ENCODE results near the gene MIA. TPM values are rescaled to one million over a fixed set of nuclear protein-coding genes. Genes with fewer than 3 reads are reported as not detected.
"Not testable (repeated sequence)": the region's sequence is repeated elsewhere in the genome, so short reads cannot be mapped to it uniquely, and the experiment has no call there.

The MIA gene
- total RNA-seq, 4 donors from 2014 or later = 2.8 TPM; not detected in 3

DNA sequence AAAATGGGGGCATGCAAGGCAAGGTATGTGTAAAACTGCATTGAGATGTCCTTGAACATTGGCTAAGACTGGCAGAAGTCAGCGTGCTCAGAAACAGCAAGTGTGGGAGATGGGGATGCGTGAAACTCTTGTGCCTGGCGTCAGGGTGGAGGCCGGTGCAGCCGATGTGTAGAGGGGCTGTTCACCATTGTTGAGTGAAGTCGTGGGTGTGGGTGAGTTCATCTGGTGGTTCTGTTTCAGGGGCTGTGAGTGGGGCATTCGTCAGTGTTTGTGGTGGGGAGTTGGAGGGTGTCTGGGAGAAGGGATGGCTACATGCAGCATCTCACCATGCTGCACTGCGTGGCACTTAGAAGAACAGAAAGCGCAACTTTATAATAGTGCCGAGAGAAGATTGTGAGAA is 11.4 kb upstream of the MIA start:
- DNase-seq = no peak
- Histone ChIP-seq H3K36me3 (no peaks in the 10 kb centered on the region), H3K27me3 (no peaks in the 10 kb centered on the region)

DNA sequence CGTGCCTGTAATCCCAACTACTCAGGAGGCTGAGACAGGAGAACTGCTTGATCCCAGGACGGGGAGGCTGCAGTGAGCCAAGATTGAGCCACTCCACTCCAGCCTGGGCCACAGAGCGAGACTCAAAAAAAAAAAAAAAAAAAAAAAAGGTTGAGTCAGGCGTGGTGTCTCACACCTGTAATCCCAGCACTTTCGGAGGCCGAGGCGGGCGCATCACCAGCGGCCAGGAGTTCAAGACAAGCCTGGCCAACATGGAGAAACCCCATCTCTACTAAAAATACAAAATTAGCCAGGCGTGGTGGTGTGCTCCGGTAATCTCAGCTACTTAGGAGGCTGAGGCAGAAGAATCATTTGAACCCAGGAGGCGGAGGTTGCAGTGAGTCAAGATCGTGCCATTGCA is 8.9 kb upstream of the MIA start:
- intact Hi-C loops (cut with DNase I; ENCODE audit: low total_unique reads); H3K27ac ChIP-seq; DNase-seq; H3K36me3 ChIP-seq; H3K27me3 ChIP-seq; H3K4me3 ChIP-seq; H3K9me3 ChIP-seq; H3K4me1 ChIP-seq: not testable (repeated sequence)

More for the DNA sequence above, 11.4 kb upstream of the MIA start:
- no peak for TF ChIP-seq POLR2A (IDR thresholded peaks at IDR 0.05)
- TF ChIP-seq, protein P1, sequence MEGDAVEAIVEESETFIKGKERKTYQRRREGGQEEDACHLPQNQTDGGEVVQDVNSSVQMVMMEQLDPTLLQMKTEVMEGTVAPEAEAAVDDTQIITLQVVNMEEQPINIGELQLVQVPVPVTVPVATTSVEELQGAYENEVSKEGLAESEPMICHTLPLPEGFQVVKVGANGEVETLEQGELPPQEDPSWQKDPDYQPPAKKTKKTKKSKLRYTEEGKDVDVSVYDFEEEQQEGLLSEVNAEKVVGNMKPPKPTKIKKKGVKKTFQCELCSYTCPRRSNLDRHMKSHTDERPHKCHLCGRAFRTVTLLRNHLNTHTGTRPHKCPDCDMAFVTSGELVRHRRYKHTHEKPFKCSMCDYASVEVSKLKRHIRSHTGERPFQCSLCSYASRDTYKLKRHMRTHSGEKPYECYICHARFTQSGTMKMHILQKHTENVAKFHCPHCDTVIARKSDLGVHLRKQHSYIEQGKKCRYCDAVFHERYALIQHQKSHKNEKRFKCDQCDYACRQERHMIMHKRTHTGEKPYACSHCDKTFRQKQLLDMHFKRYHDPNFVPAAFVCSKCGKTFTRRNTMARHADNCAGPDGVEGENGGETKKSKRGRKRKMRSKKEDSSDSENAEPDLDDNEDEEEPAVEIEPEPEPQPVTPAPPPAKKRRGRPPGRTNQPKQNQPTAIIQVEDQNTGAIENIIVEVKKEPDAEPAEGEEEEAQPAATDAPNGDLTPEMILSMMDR (IDR thresholded peaks at IDR 0.05) = no peak
- no peak overlapping the region for H3K4me3 ChIP-seq
- no peak overlapping the region for H3K27ac ChIP-seq
- no peaks in the 10 kb centered on the region for H3K9me3 ChIP-seq
- intact Hi-C loops (cut with DNase I; ENCODE audit: low total_unique reads) = no loop called here
- H3K4me1 ChIP-seq = no peaks in the 10 kb centered on the region

DNA sequence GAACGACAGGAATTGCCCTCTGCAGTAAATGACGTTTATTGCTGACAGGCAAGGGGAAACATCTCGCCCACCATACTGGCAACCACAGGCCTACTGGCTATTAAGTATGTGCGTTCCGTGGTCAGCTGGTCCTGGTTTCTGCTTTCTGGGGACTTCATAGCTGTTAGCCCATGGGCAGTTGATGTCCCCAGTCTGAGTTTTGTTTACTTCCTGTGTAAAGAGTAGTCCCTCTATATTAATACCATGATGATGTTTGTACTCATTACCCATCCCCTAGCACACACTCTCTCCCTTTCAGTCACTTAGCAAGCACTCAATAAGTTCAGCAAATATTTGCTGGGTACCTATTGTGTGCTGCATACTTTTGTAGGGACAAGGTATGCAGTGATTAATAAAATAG is 6.5 kb upstream of the MIA start:
- no peaks in the 10 kb centered on the region for H3K27me3 ChIP-seq
- H3K4me1 ChIP-seq = no peaks in the 10 kb centered on the region
- H3K9me3 ChIP-seq = no peaks in the 10 kb centered on the region
- DNase-seq = no peak
- H3K27ac ChIP-seq = no peak overlapping the region
- intact Hi-C loops (cut with DNase I; ENCODE audit: low total_unique reads) = no loop called here
- no peaks in the 10 kb centered on the region for H3K36me3 ChIP-seq
- no peak overlapping the region for H3K4me3 ChIP-seq
- no peak for TF ChIP-seq POLR2A (IDR thresholded peaks at IDR 0.05)
- TF ChIP-seq, protein P1 (IDR thresholded peaks at IDR 0.05) = no peak

DNA sequence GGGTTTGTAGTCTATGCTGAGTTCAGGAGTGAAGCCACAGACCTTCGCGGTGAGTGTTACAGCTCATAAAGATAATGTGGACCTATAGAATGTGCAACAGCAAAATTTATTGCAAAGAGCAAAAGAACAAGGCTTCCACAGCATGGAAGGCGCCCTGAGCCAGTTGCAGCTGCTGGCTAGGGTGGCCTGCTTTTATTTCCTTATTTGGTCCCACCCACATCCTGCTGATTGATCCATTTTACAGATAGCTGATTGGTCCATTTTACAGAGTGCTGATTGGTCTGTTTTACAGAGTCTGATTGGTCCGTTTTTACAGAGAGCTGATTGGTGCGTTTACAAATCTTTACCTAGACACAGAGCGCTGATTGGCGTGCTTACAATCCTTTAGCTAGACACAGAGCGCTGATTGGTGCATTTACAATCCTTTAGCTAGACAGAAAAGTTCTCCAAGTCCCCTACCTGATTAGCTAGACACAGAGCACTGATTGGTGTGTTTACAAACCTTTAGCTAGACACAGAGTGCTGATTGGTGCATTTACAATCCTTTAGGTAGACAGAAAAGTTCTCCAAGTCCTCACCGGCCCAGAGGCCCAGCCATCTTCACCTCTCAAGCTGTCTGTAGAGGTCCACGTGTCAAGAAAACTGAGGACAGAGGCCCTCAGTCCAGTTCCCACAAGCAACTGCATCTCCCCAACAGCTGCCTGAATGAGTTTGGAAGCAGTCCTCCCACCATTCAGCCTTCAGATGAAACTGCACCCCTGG is 4.0 kb upstream of the MIA start:
- H3K27ac ChIP-seq; H3K36me3 ChIP-seq; H3K27me3 ChIP-seq; intact Hi-C loops (cut with DNase I; ENCODE audit: low total_unique reads); H3K4me1 ChIP-seq; H3K9me3 ChIP-seq; H3K4me3 ChIP-seq; DNase-seq: not testable (repeated sequence)

DNA sequence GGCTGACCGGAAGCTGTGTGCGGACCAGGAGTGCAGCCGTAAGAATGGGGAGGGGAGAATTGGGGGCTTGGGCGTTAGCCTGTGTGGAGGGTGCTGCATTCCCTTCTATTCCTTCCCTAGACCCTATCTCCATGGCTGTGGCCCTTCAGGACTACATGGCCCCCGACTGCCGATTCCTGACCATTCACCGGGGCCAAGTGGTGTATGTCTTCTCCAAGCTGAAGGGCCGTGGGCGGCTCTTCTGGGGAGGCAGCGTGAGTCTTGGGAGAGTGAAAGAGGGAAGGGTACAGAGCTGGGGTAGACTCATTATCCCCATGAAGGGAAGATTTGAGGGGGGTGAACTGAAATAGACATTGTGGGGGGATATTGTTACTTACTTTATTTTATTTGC is 306 bp downstream of the MIA start:
- H3K9me3 ChIP-seq = no peaks in the 10 kb centered on the region
- no peaks in the 10 kb centered on the region for H3K36me3 ChIP-seq
- no peak overlapping the region for H3K27ac ChIP-seq
- no peaks in the 10 kb centered on the region for H3K27me3 ChIP-seq
- TF ChIP-seq, protein P1 (IDR thresholded peaks at IDR 0.05) = no peak
- no peak for TF ChIP-seq POLR2A (IDR thresholded peaks at IDR 0.05)
- peaks cover 0 to 7% of the 10 kb centered on the region in 2 donors for H3K4me1 ChIP-seq
- intact Hi-C loops (cut with DNase I; ENCODE audit: low total_unique reads) = no loop called here
- DNase-seq = no peak
- no peak overlapping the region for H3K4me3 ChIP-seq

DNA sequence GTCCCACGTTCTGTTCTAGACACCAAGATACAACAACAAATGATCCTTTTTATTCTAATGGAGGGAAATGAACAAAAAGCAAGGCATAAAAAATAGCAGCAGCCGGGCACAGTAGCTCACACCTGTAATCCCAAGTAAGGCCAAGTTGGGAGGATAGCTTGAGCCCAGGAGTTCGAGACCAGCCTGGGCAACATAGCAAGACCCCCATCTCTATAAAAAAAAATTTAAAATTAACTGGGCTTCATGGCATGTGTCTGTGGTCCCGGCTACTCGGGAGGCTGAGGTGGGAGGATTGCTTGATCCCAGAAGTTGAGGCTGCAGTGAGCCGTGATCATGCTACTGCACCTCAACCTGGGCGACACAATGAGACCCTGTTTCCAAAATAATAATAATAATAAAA is 1.0 kb downstream of the MIA start:
- no peak overlapping the region for H3K4me3 ChIP-seq
- H3K4me1 ChIP-seq = peaks cover 0 to 7% of the 10 kb centered on the region in 2 donors
- no peaks in the 10 kb centered on the region for H3K27me3 ChIP-seq
- H3K36me3 ChIP-seq = no peaks in the 10 kb centered on the region
- no peak for TF ChIP-seq POLR2A (IDR thresholded peaks at IDR 0.05)
- TF ChIP-seq, protein P1 (IDR thresholded peaks at IDR 0.05) = no peak
- DNase-seq = no peak
- peak overlapping the region; percentile 96 to 98 for H3K27ac ChIP-seq
- intact Hi-C loops (cut with DNase I; ENCODE audit: low total_unique reads) = no loop called here
- no peaks in the 10 kb centered on the region for H3K9me3 ChIP-seq
